Spleen (tissue), 11 donors: ENCODE results near the gene MESD. TPM values are rescaled to one million over a fixed set of nuclear protein-coding genes. Genes with fewer than 3 reads are reported as not detected.

Experiments used
- DNase-seq: peaks from one replicate; pipeline ENCODE4 v3.0.0-alpha.2; 2020
- H3K27ac ChIP-seq, 8 donors: fragments of 200-600 bp; sonication (generic) in 7 of 8; 1 replicate in 4 of 8; 2 replicates in 4 of 8; pipeline versions ENCODE4 v1.5.0 to v1.8.0; 2016 to 2021; ENCODE audit warnings: inconsistent platforms in 4 of 8, mild to moderate bottlenecking in 4 of 8, moderate library complexity in 1 of 8
- H3K27me3 ChIP-seq, 7 donors: fragments of 200-600 bp; sonication (generic) in 6 of 7; replicated peaks in 1 of 7; 1 replicate in 4 of 7; 2 replicates in 3 of 7; pipeline versions ENCODE4 v1.5.0 to v1.8.0; 2016 to 2021; ENCODE audit warnings: inconsistent platforms in 3 of 7, mild to moderate bottlenecking in 1 of 7
- H3K36me3 ChIP-seq, 6 donors: fragments of 200-600 bp; sonication (generic) in 5 of 6; 1 replicate in 4 of 6; 2 replicates in 2 of 6; pipeline versions ENCODE4 v1.5.0 to v1.8.0; 2016 to 2021; ENCODE audit warnings: inconsistent platforms in 2 of 6
- H3K4me1 ChIP-seq, 6 donors: fragments of 200-600 bp; sonication (generic) in 5 of 6; 1 replicate in 3 of 6; 2 replicates in 3 of 6; pipeline versions ENCODE4 v1.5.0 to v1.8.0; 2016 to 2021; ENCODE audit warnings: inconsistent platforms in 3 of 6
- H3K4me3 ChIP-seq, 8 donors: fragments of 200-600 bp; sonication (generic) in 7 of 8; 1 replicate in 4 of 8; 2 replicates in 4 of 8; pipeline versions ENCODE4 v1.5.0 to v1.8.0; 2016 to 2021; ENCODE audit warnings: inconsistent platforms in 4 of 8, mild to moderate bottlenecking in 4 of 8, moderate library complexity in 2 of 8
- H3K9me3 ChIP-seq, 8 donors: fragments of 200-600 bp; sonication (generic) in 7 of 8; 1 replicate in 4 of 8; 2 replicates in 4 of 8; pipeline versions ENCODE4 v1.5.0 to v1.8.0; 2016 to 2021; ENCODE audit warnings: inconsistent platforms in 4 of 8
- POLR2A ChIP-seq, 3 donors: fragments of 450-650 bp; IDR thresholded peaks; one replicate each; pipeline ENCODE4 v1.5.1; 2017; ENCODE audit warnings: antibody characterized with exemption in 3 of 3, mild to moderate bottlenecking in 1 of 3
- POLR2AphosphoS5 ChIP-seq, 3 donors: sonication (generic); formaldehyde crosslinking; IDR thresholded peaks; one replicate each; pipeline ENCODE4 v1.5.1; 2017; ENCODE audit warnings: antibody characterized with exemption in 3 of 3
- WGBS, 5 donors: extraction: QIAGEN DNeasy Blood & Tissue Kit in 3 of 5; methylation state at CpG; one replicate each; pipeline versions ENCODE4 v1.1.5 to v1.1.7; 2013 to 2018; 5-methylcytosine and 5-hydroxymethylcytosine counted together
- intact Hi-C: fragments of 100-400 bp; cut with DNase I; formaldehyde crosslinking; loops from one replicate; pipeline ENCODE4 v1.15.0; 2023; ENCODE audit warnings: low total_unique reads
- polyA plus RNA-seq, 3 donors: library from polyadenylated mRNA; stranded (reverse); fragments of 200-250 nt; gene quantifications; one replicate each; pipeline ENCODE4 v1.2.1, GENCODE V29; 2013
- total RNA-seq, 7 donors: library from RNA; depleted of rRNA in 3 of 7; stranded (reverse); fragments of >200 nt in 3 of 7; fragmentation: NEBNext Ultra II Directional in 4 of 7; extraction: Animal tissue kit (Norgen Biotek cat#: 25700) in 4 of 7; gene quantifications; one replicate each; pipeline versions ENCODE4 v1.1.0 to v1.2.1, GENCODE V29; 2016 to 2021
- TF ChIP-seq, protein P1 (sequence below), 11 experiments: fragments of 200-600 bp in 7 of 11; fragments of 450-650 bp in 4 of 11; sonication (generic) in 4 of 11; IDR thresholded peaks in 8 of 11; conservative IDR thresholded peaks in 3 of 11; 1 replicate in 7 of 11; 2 replicates in 4 of 11; pipeline versions ENCODE4 v1.4.0 to v1.8.0; 2016 to 2021; ENCODE audit warnings: antibody characterized with exemption in 11 of 11, inconsistent platforms in 4 of 11, mild to moderate bottlenecking in 1 of 11
- donor health status: healthy with polysubstance abuse.
- donor health status: DM: no; HTN: no; CAD: no; lungs with moderate emphysema.
- donor health status: DM: no; HTN: no; CAD: no.
- donor health status: Bipolar disorder and iron deficiency.
- donor health status: healthy.
- donor health status: DM: no; HTN: no; CAD: no.
- donor health status: DM: yes; HTN: yes; CAD: no.

MESD gene
- total and polyA plus RNA-seq, 10 donors: 8.5 to 39.8 (median 27.5) TPM

DNA sequence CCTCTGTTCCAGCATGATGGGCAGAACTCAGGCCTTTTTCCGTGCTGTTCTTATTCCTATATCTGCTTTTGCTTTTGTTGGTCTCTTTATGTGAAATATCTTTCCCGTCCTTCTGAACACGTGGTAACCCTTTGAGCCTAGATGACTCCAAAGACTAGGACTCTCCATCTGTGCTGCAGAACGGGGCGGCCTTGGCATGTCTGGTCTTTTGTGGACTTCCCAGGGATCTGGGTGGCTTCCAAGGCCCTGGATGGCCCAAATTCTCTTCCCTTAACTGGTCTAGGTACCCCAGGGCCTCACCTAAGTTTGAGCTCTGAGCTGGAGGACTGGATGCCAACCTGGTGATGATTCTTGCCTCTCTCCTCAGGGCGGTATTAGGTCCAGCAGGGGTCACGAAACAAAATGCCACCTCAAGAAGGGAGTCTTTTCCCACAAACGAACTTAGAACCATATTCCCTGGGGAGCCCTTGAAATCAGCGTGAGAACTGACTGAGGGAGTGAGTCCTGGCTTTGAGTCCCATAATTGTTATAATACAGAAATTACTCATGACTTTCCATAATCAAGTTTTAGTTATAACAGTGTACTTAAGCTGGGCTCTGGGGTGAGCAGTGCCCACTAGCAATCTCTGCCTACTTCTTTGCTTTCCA, 25.0 kb upstream of the MESD start:
- Histone ChIP-seq H3K27me3 (no peaks in the 10 kb centered on the region), H3K9me3 (no peaks in the 10 kb centered on the region), H3K4me1 (peaks cover 0 to 13% (median 6%) of the 10 kb centered on the region in 6 donors), H3K27ac (no peak overlapping the region), H3K4me3 (no peak overlapping the region), H3K36me3 (no peaks in the 10 kb centered on the region)
- intact Hi-C loops: no loop called here
- WGBS, 5 donors: 88 to 89% (median 88%) methylated on average over 9 of the region's 9 CpGs
- DNase-seq: no peak
- TF ChIP-seq POLR2AphosphoS5 (IDR thresholded peaks at IDR 0.05): no peak
- TF ChIP-seq, protein P1, sequence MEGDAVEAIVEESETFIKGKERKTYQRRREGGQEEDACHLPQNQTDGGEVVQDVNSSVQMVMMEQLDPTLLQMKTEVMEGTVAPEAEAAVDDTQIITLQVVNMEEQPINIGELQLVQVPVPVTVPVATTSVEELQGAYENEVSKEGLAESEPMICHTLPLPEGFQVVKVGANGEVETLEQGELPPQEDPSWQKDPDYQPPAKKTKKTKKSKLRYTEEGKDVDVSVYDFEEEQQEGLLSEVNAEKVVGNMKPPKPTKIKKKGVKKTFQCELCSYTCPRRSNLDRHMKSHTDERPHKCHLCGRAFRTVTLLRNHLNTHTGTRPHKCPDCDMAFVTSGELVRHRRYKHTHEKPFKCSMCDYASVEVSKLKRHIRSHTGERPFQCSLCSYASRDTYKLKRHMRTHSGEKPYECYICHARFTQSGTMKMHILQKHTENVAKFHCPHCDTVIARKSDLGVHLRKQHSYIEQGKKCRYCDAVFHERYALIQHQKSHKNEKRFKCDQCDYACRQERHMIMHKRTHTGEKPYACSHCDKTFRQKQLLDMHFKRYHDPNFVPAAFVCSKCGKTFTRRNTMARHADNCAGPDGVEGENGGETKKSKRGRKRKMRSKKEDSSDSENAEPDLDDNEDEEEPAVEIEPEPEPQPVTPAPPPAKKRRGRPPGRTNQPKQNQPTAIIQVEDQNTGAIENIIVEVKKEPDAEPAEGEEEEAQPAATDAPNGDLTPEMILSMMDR (IDR thresholded peaks at IDR 0.05 in 8 of 11, conservative IDR thresholded peaks at IDR 0.05 in 3 of 11): no peak

DNA sequence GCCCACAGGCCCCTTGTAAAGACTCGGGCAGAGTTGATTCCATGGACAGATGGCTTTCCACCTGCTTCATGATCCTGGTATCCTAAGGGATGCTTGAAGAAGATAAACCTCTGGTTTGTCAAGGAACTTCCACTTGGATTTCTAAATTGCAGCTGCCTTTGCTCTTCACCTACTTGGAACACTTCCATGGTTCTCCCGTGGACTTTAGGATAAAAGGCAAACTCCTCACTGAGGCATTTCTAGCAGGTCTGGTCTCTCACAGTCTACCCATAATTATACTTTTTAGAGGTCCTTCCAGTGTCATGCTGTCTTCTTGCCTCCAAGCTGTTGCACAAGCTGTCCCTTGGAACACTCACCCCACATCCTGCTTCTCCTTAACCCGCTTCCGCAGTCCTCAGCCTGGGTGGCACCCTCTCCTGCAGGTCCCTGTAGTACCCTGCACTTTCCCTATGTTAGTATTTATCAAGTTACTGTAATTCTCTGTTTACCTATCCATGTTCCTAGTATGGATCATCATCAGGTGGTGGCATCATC, 23.8 kb upstream of the MESD start:
- intact Hi-C loops: no loop called here

DNA sequence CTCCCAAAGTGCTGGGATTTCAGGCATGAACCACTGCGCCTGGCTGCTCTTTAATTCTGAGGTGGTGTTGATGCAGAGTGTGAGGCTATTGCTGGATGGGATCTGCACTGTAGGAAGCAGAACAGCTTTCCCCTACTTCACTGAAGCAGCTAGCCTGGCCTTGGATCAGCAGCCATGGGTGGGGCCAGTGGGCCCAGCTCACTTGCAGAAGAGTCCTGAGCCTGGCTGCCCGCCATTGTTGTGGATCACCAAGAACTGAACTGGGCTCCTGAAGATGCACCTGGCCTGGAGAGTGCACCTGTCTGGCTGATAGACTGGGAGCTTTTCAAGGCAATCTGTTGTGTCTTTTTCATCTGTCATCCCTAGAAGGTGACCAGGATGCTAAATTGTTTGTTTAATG, 23.0 kb upstream of the MESD start:
- no peak for DNase-seq
- Histone ChIP-seq H3K9me3 (no peaks in the 10 kb centered on the region), H3K4me1 (peaks cover 5 to 30% (median 10%) of the 10 kb centered on the region in 6 donors), H3K36me3 (no peaks in the 10 kb centered on the region), H3K27me3 (no peaks in the 10 kb centered on the region), H3K4me3 (no peak overlapping the region), H3K27ac (no peak overlapping the region)
- TF ChIP-seq POLR2AphosphoS5 (IDR thresholded peaks at IDR 0.05): no peak
- TF ChIP-seq, protein P1 (IDR thresholded peaks at IDR 0.05 in 8 of 11, conservative IDR thresholded peaks at IDR 0.05 in 3 of 11): no peak
- no peak for TF ChIP-seq POLR2A (IDR thresholded peaks at IDR 0.05)
- WGBS, 5 donors: 90 to 100% (median 93%) methylated on average over 2 of the region's 2 CpGs
- intact Hi-C loops: no loop called here

More for the DNA sequence above, 23.8 kb upstream of the MESD start:
- no peaks in the 10 kb centered on the region for H3K9me3 ChIP-seq
- H3K27ac ChIP-seq: no peak overlapping the region
- no peaks in the 10 kb centered on the region for H3K27me3 ChIP-seq
- no peak for DNase-seq
- WGBS, 5 donors: 88 to 98% (median 93%) methylated on average over 4 of the region's 4 CpGs
- TF ChIP-seq POLR2A (IDR thresholded peaks at IDR 0.05) (no peak), POLR2AphosphoS5 (IDR thresholded peaks at IDR 0.05) (no peak)
- TF ChIP-seq, protein P1 (IDR thresholded peaks at IDR 0.05 in 8 of 11, conservative IDR thresholded peaks at IDR 0.05 in 3 of 11): no peak
- no peak overlapping the region for H3K4me3 ChIP-seq
- no peaks in the 10 kb centered on the region for H3K36me3 ChIP-seq
- peaks cover 0 to 22% (median 8%) of the 10 kb centered on the region in 6 donors for H3K4me1 ChIP-seq

DNA sequence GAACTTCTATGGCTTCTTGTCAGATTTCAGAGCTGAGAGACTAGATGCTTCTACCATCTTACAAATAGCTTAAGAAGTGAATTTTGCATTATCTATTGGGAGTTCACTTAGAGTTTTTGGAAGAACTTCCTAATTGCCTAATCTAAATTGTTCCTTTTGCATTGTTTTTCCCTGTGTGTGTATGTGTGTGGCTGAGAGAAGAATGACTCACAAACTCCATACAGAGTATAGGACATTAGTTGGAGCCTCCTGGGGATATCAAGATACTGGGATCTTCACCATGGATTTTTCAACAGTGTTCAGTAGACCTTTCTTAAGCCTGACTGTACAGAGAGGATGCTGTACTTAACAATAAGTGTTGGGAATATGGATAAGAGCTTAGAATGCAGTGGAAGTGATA, 22.0 kb upstream of the MESD start:
- Histone ChIP-seq H3K36me3 (no peaks in the 10 kb centered on the region), H3K27ac (no peak overlapping the region), H3K4me1 (peaks cover 5 to 40% (median 14%) of the 10 kb centered on the region in 6 donors), H3K9me3 (no peaks in the 10 kb centered on the region), H3K4me3 (no peak overlapping the region), H3K27me3 (no peaks in the 10 kb centered on the region)
- intact Hi-C loops: no loop called here
- DNase-seq: no peak
- TF ChIP-seq POLR2A (IDR thresholded peaks at IDR 0.05) (no peak), POLR2AphosphoS5 (IDR thresholded peaks at IDR 0.05) (no peak)
- TF ChIP-seq, protein P1 (IDR thresholded peaks at IDR 0.05 in 8 of 11, conservative IDR thresholded peaks at IDR 0.05 in 3 of 11): no peak
